Neuron (in vitro differentiated cells): ENCODE measurements around the gene RAPGEF1.

Experiments used
- H2AFZ ChIP-seq: one replicate; pipeline ENCODE4 v1.6.1; 2013; ENCODE audit warnings: low read depth, mild to moderate bottlenecking, inconsistent platforms, low read length, moderate library complexity
- H3K27me3 ChIP-seq: one replicate; pipeline ENCODE4 v1.6.1; 2013; ENCODE audit warnings: low read length; ENCODE audit not compliant: insufficient read depth
- H3K36me3 ChIP-seq: one replicate; pipeline ENCODE4 v1.6.1; 2013; ENCODE audit warnings: low read length; ENCODE audit not compliant: insufficient read depth
- H3K4me1 ChIP-seq: one replicate; pipeline ENCODE4 v1.6.1; 2013; ENCODE audit warnings: low read length; ENCODE audit not compliant: insufficient read depth
- H3K4me3 ChIP-seq: 2 replicates; pipeline ENCODE4 v1.5.1; 2013; ENCODE audit warnings: mild to moderate bottlenecking, low read length, moderate library complexity
- H3K9me3 ChIP-seq: one replicate; pipeline ENCODE4 v1.6.1; 2013; ENCODE audit warnings: low read length

RAPGEF1 gene

DNA sequence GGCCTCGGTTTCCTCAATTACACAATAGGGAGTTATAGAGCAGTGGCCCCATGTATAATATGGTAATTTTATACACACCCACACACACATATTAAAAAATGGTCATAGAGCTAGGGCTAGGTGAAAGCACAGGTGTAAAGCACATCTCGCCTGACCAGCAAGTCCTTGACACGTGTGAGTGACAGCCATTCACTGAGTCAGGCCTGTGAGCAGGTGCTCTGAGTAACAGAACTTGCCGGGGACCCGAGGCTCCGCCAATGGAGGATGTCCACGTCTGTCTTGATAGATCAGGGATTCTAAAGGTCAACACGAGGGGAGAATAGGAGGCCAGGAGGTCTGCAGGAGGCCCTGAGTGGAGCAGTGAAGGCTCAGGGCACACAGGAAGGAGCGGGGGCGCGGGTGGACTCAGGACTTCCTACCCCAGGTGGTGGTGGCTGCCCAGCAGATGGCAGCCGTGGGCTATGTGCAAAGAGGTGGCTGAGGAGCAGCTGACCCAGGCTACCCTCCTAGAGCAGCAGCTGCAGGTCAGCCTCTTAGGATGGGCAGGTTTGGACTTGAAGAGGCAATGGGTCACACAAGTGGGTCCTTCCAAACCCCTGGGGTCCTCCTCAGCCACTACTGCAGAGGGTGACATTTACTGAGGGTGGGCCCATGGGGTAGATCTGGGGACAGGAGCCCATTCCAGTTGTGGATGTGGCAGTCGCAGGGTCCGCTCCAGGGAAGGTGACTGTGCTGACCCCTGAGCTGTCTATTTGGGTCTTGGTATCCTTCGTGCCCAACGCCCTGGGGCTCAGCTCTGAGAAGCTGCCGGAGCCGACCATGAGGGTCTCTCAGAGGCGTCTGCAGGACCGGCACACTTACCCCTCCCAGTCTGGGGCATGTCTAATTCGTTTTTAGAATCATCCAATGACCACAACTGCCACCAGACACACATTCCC is 148.7 kb downstream of the RAPGEF1 start:
- Histone ChIP-seq H2AFZ (no peak overlapping the region), H3K27me3 (no peaks in the 10 kb centered on the region), H3K36me3 (peaks cover 59% of the 10 kb centered on the region), H3K4me3 (no peak overlapping the region), H3K9me3 (no peaks in the 10 kb centered on the region), H3K4me1 (no peaks in the 10 kb centered on the region)

DNA sequence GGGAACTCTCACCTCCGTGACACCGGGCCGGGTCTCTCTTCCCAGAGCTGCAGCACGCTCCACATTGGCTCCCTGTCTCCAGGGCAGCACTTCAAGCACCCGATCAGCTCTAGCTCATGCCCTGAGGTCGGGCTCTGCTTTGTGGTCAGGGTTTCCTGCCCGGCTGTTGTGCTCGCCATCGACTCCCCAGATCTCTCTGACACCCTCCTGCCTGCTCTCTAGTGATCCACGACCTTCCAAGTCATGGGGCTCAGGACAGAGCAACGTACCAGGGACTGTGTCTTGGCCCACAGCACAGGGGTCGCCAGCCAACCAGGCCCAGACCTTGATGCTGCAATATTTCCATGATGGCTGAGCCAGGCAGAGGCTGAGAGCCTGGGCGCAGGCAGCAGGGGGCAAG is 149.4 kb downstream of the RAPGEF1 start:
- Histone ChIP-seq H3K9me3 (no peaks in the 10 kb centered on the region), H3K36me3 (peaks cover 51% of the 10 kb centered on the region), H3K27me3 (no peaks in the 10 kb centered on the region), H3K4me1 (no peaks in the 10 kb centered on the region), H3K4me3 (no peak overlapping the region), H2AFZ (no peak overlapping the region)

DNA sequence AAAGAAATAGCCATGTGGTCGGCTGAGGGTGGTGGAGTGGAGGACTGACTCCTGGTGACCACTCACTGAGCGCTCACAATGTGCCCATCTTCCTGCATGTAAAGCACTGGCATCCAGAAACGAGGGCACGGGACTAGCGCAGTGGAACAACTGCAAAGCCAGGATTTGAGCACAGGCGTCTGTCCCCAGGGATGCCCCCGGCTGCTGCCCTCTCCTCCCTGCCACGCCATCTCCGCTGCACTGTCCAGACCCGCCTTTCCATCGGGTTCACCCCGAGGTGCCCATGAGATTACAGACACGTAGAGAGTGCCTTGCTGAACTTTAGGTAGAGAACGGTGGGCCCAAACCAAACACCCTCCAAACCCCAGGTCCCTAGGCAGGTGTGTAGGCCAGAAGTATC is 149.9 kb downstream of the RAPGEF1 start:
- peaks cover 49% of the 10 kb centered on the region for H3K36me3 ChIP-seq
- no peak overlapping the region for H2AFZ ChIP-seq
- no peaks in the 10 kb centered on the region for H3K27me3 ChIP-seq
- no peaks in the 10 kb centered on the region for H3K4me1 ChIP-seq
- no peaks in the 10 kb centered on the region for H3K9me3 ChIP-seq
- no peak overlapping the region for H3K4me3 ChIP-seq

DNA sequence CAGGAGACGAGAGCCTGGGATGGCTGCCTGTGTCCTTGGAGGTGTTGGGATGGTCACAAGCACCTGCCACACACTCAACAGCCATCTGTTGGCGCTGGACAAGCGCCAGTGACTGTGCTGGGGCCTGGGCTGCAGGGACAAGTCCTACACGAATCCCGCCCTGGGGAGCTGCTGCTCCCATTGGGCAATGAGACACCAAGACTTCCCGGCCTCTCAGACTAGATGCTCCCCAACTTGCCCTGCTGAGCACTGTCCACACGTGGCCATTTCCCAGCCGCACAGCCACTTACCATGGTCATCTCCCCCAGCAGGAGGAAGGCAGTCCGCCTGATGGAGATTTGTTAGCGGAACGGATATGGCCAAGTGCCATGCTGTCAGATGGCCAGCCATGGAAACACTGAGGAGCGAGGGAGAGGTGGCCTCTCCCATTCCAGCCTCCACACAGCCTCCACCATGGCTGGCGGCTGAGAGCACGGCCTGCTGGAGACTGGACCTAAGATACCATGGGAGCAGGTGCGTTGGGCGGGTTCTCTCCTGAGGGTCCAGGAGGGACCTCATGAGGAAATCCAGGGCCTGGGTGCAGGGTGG is 150.7 kb downstream of the RAPGEF1 start:
- peaks cover 49% of the 10 kb centered on the region for H3K36me3 ChIP-seq
- no peak overlapping the region for H2AFZ ChIP-seq
- no peak overlapping the region for H3K4me3 ChIP-seq
- H3K9me3 ChIP-seq = no peaks in the 10 kb centered on the region
- no peaks in the 10 kb centered on the region for H3K4me1 ChIP-seq
- H3K27me3 ChIP-seq = no peaks in the 10 kb centered on the region

DNA sequence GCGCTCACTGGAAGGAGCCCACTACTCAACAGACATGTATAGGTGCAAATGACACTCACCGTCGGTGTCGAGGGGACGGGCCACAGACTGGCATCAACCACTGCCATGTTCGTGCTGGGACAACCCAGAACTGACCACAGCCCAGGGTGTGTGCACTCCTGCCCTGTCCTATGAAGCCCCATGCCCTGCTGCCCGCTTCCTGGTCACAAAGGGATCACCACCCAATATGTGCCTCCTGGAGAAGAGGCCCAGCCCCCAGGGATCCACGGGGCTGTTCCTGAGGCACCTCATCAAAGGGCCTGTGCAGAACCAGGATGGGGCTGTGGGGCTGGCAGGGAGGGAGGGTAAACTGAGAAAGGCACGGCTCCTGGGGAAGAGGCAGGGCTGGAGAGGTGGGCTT is 151.5 kb downstream of the RAPGEF1 start:
- Histone ChIP-seq H3K9me3 (no peaks in the 10 kb centered on the region), H3K36me3 (peaks cover 47% of the 10 kb centered on the region), H2AFZ (no peak overlapping the region)

DNA sequence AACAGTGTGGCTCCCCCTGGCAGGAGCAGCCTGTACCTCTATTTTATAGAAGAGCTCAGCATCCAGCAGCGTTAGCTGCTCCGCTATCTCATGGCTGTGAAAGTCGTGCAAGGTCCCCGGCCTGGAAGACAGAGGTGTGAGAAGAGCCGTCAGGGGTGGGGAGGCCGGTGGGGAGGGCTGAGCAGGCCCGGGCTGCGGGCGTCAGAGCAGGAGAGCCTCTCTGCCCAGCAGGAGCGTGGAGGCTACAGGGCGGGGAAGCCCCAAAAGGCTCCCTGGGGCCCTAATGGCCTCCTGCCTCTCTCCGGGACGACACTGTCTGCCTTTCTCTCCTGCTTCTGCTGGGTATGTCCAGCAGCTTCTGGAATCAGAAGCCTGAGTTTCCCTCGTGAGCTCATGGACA is 152.0 kb downstream of the RAPGEF1 start:
- H3K4me3 ChIP-seq = no peak overlapping the region
- no peaks in the 10 kb centered on the region for H3K4me1 ChIP-seq
- H3K9me3 ChIP-seq = no peaks in the 10 kb centered on the region
- H3K36me3 ChIP-seq = peaks cover 48% of the 10 kb centered on the region
- no peaks in the 10 kb centered on the region for H3K27me3 ChIP-seq
- H2AFZ ChIP-seq = no peak overlapping the region

More for the DNA sequence above, 151.5 kb downstream of the RAPGEF1 start:
- H3K4me1 ChIP-seq = no peaks in the 10 kb centered on the region
- H3K27me3 ChIP-seq = no peaks in the 10 kb centered on the region
- H3K4me3 ChIP-seq = no peak overlapping the region

DNA sequence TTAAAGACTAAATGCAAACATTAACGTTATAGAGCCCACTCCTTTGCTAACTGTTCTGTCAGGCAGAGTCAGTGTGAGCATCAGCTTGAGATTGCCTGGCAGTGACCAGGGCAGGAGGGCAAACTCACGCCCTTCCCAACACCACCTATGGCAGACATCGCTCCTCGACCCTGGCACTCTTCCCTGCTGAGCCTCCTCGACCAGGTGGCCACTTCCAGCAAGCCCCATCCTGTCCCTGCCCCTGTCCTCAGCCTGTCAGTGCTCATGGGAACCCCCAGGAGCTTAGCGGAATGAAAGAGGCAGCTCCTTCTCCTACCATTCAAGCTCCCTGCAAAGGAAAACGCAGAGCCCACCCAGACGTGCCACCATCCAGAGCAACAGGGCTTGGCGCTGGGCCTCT is 152.5 kb downstream of the RAPGEF1 start:
- H3K4me3 ChIP-seq = no peak overlapping the region
- H3K36me3 ChIP-seq = peaks cover 54% of the 10 kb centered on the region
- H3K9me3 ChIP-seq = no peaks in the 10 kb centered on the region
- H2AFZ ChIP-seq = no peak overlapping the region
- no peaks in the 10 kb centered on the region for H3K27me3 ChIP-seq
- H3K4me1 ChIP-seq = no peaks in the 10 kb centered on the region

DNA sequence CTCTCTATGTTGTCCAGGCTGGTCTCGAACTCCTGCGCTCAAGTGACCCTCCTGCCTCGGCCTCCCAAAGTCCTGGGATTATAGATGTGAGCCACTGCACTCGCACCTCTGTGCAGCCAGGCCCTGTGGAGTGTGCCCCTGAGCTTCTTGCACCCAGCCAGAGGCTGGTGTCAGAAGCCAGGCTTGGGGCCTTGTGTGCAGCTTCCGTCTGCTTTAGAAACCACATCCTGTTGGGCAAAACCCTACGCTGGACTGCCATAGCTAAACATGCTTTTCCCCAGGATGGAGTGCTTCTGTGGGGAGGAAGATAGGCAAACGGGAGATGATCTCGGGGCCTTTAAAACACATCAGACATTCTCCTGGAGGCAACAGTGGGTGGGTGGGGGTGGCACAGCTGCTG is 154.5 kb downstream of the RAPGEF1 start:
- peaks cover 59% of the 10 kb centered on the region for H3K36me3 ChIP-seq
- no peaks in the 10 kb centered on the region for H3K27me3 ChIP-seq
- H3K4me3 ChIP-seq = no peak overlapping the region
- no peaks in the 10 kb centered on the region for H3K4me1 ChIP-seq
- no peaks in the 10 kb centered on the region for H3K9me3 ChIP-seq
- H2AFZ ChIP-seq = no peak overlapping the region

DNA sequence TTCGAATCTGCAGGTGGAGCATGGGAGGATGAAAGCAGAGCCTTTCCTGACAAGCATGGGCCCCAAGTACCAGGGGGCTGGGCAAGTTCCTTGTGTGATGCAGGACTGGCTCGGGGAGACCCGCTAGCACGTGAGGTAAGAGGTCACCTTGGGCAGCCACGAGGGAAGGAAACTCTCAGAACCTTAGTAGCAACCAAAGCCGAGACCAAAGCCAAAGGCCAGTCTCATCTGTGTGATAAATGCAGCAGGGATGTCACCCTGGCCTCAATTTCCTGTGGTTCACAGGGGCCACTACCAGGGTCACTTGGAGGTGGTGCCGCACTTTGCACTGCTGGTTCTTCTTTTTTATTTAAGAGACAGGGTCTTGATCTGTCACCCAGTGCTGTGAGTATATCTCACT is 155.0 kb downstream of the RAPGEF1 start:
- Histone ChIP-seq H3K27me3 (no peaks in the 10 kb centered on the region), H2AFZ (no peak overlapping the region), H3K9me3 (no peaks in the 10 kb centered on the region), H3K4me1 (no peaks in the 10 kb centered on the region), H3K4me3 (no peak overlapping the region), H3K36me3 (peaks cover 59% of the 10 kb centered on the region)

DNA sequence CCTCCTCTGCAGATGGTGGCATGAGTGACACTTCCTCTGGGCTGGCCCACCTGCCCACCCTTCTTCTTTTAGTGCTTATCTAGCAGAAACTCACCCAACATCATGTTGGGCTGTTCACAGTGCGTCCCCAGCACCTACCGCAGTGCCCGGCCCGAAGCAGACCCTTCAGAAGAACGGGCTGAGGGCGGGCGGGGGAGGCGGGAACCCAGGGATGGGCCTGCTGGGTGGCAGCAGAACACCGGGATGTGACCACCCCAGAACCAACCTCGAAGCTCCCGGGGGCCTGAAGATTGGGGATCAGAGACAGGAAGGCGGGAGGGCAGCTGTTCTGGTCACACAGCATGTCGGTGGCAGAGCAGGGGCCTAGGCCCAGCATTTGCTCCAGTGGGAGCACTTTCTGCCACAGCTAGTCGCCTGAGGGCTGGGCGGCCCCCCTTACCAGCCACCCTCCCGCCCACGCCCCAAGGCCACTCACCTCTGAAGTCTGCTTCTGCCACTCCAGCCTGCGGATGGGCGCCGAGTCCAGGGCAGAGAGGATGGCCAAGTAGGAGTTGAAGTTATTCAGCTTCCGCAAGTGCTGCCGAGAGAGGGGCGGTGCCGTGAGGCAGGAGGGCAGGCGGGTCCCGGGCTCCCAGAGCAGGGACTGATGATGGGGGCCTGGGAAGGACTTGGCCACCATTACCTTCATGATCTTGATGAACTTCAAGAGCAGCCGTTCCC is 155.9 kb downstream of the RAPGEF1 start:
- Histone ChIP-seq H3K36me3 (peaks cover 61% of the 10 kb centered on the region), H3K4me3 (no peak overlapping the region), H3K27me3 (no peaks in the 10 kb centered on the region), H3K9me3 (no peaks in the 10 kb centered on the region), H2AFZ (no peak overlapping the region), H3K4me1 (no peaks in the 10 kb centered on the region)

DNA sequence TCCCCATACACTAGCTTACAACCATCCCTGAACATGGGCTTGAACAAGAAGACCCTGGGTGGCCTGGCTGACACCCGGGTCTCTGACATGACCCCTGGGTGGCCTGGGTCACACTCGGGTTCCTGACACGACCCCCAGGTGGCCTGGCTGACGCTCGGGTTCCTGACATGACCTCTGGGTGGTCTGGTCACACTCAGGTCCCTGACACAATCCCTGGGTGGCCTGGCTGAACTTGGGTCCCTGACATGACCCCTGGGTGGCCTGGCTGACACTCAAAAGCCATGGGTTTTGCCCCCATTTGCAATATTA is 156.6 kb downstream of the RAPGEF1 start:
- peaks cover 57% of the 10 kb centered on the region for H3K36me3 ChIP-seq
- no peak overlapping the region for H2AFZ ChIP-seq
- H3K4me1 ChIP-seq = no peaks in the 10 kb centered on the region
- no peaks in the 10 kb centered on the region for H3K27me3 ChIP-seq
- no peaks in the 10 kb centered on the region for H3K9me3 ChIP-seq
- H3K4me3 ChIP-seq = no peak overlapping the region

DNA sequence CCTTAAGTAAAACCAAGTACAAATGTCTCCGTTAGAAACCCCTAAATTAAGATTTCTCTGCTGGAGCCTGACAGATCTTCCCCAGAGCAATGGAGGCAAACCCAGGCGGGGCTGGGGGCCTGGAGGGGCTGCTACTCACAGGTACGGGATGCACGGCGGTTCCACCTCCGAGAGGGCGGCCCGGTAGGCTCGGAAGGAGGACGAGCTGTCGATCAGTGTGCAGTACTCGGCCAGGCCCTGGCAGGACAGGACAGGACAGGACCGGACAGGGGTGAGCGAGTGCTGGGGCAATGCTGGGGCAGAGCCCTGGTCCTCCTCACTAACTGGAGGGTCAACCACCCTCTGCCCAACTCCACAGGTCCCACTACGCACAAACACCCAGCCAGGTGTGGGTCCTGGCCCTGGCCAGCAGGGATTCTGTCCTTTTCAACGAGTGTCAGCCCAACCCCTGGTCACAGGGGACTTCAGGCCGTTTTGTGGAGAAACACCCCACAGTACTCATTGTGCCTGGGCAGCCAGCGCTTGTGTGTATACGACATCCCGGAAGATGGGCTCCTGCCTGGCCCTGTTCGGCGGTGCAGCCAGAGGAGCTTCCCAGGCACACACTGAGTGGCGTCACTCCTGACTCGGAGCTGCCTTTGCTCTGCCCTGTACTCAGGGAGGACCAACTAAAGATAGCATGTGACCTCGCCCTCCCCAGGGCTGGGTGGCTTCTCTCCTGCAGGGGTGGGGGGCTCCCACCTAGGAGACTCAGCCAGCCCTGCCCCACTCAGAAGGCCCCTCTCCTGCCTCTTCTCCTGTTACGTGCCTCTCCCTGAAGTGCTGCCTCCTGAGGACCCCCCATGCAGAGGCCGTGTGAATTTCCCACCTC is 157.2 kb downstream of the RAPGEF1 start:
- H3K36me3 ChIP-seq = peaks cover 53% of the 10 kb centered on the region
- no peaks in the 10 kb centered on the region for H3K27me3 ChIP-seq
- no peaks in the 10 kb centered on the region for H3K9me3 ChIP-seq
- no peak overlapping the region for H2AFZ ChIP-seq
- no peaks in the 10 kb centered on the region for H3K4me1 ChIP-seq
- no peak overlapping the region for H3K4me3 ChIP-seq
